HG03558 (cell line): ENCODE measurements around the gene DCLK2.
"Not testable (repeated sequence)": the region's sequence is repeated elsewhere in the genome, so short reads cannot be mapped to it uniquely, and the experiment has no call there.

Source experiments
- ATAC-seq: cut with Tn5 transposase; IDR thresholded peaks from one replicate; pipeline ENCODE4 v1.9.1; 2021; ENCODE audit warnings: moderate number of reproducible peaks; ENCODE audit not compliant: unreplicated experiment; ENCODE audit errors: extremely low read depth

Gene DCLK2

GRCh38 chr4:150145090-150145945 lies 67.1 kb downstream of the DCLK2 start:
- ATAC-seq, result no peak

DNA sequence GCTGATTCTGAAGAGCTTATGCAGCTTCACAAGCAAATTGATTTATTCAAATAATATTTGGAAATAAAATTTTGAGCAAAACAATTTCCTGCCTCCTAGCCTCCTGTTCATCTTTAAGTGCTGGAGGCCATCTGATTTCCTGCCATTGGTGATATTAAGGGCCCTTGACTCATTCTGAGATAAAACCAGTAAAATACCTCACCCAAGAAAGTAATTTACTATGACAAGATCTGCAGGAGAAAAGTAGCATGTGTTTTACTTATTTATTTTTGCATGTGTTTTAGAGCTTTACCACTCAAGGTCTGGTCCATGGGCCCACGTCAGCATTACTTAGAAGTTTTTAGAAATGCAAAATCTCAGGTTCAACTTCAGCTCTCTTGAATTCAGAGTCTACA lies 67.7 kb downstream of the DCLK2 start:
- no peak for ATAC-seq

DNA sequence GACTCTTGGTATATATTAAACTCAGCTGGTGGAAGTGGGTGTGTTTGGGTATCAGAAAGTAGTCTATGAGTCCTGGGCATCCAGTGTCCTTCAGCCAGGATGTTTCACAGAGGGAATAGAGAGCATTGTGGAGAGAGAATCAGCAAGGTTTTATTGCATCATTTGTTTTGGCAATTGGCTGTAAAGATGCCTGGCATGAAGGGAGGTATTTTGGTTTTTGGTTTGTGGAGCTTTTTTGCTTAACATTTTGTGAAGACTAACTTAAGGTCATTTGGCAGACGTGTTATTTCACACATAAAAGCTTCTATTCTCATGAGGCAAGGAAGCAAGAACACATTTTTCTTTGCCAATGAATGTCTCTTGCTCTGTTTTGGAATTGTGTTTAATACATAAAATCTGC lies 71.1 kb downstream of the DCLK2 start:
- no peak for ATAC-seq

DNA sequence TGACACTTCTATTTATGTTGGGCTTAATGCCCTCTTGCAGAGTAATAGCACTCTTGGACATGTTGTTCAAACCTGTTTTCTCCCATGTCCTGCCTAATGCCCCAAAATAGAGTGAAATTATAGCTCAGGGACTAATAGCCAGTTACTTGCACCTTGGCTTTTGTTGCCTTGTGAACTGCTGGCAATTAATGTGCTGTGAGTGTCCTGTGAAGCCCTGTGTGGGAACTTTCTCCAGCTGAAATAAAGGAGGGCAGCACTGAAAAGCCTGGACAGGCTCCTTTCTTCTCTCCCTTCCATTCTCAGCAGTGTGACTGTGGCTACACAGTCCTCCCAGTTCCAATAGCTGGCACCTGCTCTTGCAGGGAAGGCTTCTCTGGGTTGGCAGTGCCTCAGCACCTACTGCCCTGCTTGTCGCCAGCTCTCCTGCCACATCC lies 72.4 kb downstream of the DCLK2 start:
- no peak for ATAC-seq

DNA sequence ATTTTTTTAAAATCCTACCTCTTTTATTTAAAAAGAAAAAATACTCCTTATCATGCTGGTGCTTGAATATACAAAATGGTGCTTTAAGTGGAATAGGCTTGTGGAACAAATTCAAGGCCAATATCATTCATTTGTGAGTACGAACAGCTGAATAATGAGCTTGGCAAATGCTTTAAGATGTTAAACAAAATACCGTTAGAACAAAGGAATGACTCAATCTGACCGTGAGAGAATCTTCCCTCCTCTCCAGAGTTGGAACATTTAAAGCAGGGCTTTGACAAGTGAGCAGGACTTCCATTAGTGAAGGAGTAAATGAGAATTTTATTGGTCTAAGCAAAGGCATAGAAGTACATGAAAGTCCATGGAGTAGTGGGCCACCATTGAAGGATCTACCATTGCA lies 74.5 kb downstream of the DCLK2 start:
- no peak for ATAC-seq

DNA sequence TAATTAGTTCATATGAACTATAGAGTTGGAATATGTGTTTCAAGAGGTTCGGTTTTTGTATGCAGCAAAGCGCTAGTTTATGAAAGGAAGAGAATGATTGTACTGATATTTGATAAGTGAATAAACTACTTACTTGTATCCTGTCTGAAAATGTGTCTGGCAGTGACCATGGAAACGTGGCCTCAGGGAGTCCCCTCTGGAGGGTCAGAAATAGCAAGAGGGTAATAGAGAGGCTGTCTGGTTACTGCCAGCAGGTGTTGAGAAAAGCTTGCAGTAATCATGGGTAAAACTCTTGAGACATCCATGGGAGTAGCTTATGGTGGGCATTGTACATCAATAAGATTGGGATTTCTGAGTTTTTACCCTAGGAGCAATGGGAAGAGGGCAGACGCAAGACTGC lies 77.1 kb downstream of the DCLK2 start:
- ATAC-seq, result no peak

GRCh38 chr4:150156543-150156942 lies 78.3 kb downstream of the DCLK2 start:
- ATAC-seq, result no peak

DNA sequence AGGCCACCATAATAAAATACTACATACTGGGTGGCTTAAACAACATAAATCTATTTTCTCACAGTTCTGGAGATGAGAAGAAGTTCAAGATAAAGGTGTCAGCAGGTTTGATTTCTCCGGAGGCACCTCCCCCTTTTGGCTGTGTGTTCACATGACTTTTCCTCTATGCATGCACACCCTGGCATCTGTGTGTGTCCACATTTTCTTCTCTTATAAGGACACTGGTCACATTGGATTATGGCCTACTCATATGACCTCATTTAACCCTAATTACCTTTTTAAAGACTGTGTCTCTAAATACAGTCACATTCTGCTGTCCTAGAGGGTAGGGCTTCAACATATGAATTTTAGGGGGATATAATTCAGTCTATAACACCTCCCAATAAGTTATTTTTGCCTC lies 79.8 kb downstream of the DCLK2 start:
- ATAC-seq, result no peak

DNA sequence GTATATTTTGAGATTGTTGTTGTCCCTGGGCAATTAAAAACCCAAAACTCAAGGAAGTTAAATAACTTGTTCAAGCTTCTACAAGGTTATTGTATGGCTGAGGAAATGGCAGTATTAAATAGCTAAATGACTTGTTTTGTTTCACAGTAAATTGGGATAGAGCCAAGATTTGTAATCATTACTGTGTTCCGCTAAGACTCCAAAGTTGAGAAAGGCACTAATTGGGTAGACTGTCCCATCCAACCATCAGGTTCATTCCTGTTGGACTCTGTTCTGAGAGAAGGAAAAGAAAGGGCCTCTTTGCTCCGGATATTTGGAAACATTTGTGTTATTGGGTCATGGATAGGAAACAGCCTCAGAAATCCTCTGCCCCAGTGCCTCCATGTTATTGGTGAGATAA lies 82.2 kb downstream of the DCLK2 start:
- ATAC-seq, result no peak

- ATAC-seq, result no peak
Measured at GRCh38 chr4:150161109-150161508, 82.9 kb downstream of the DCLK2 start.

GRCh38 chr4:150162020-150162419 lies 83.8 kb downstream of the DCLK2 start:
- not testable (repeated sequence) for ATAC-seq

DNA sequence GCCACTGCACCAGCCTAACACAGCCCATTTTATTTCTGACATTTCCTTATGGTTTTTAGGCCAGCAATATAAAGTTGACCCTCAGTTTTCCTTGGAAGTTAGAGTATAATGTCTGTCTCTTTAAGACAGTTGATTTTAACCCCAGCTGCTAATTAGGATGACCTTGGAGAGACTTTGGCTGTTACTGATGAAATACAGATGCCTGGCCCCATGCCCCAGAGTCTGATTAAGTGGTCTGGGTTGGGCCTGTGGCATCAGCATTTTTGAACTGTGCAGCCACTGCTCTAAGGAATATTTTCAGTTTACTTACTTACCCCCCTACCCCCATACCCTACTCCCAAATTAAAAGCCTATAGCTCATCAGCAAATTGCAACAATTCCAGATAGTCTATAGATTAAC lies 85.8 kb downstream of the DCLK2 start:
- ATAC-seq, result no peak

DNA sequence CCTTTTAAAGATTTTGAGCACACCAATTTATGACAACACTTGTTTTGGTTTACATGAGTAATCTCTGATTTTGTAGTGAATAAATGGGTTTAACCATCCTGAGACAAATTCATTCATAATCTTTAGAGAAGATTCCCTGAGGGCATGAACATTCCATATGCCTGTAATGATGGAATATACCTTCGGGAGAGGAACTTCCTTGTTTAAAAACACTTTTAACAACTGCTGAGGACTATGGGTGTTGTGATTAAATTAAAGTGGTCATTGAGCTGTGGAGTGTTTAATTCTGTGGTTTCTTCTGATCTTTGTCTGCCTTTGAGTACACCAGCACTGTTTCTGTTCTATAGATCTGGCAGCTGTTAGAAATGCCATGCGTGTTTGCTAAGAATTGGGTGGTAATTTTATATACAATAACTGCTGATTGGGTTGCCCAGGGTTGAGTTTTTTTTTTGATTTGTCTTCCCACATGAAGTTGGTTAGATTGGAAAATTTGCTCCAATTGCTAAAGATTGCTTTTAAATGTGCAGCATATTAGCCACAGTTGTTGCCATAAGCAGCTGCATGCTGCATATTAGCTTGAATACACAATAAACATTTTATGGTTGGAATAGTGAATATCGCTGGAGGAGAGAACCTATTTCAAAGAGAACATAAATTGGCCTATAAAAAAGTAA lies 86.8 kb downstream of the DCLK2 start:
- ATAC-seq, result no peak

GRCh38 chr4:150167054-150167453 lies 88.8 kb downstream of the DCLK2 start:
- no peak for ATAC-seq

DNA sequence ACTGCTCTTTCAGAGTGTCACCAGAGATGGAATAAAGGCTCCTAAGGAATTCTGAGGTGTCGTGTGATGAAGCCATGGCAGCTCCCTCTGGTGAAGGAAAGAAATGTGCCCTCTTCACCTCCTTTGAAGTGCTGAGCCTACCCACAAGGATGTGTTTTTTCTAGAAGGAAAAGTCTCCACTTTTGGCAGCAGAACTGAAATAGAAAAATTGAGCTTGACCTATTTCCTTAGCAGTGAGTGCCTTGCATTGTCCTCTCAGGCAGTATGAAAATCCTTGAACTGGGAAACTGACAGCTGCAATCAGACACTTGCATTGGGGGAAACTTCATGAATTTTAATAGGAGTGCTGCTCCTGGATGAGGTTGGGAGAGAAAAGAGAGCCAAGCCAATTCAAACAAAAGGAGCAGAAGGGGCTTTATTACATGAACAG lies 95.2 kb downstream of the DCLK2 start:
- no peak for ATAC-seq

GRCh38 chr4:150173982-150174398 lies 95.7 kb downstream of the DCLK2 start:
- no peak for ATAC-seq

GRCh38 chr4:150176547-150176946 lies 98.3 kb downstream of the DCLK2 start:
- no peak for ATAC-seq

DNA sequence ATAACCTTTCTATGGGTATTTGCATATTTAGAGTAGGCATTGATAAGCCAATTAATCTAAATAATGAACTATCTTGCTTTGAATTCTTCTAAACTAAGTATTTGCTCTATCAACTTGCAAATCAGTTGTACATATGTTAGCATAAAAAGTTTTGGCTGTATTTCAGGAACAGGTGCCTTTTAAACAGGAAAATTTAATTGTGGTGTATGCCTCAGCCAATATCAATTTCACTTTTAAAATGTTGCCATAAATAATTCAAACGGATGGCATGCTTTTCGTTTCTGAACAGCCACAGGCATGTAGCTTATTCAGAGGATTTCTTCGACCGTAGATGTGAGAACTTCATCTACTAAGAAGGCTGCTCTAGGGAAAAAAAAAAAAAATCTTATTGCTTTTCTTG lies 99.9 kb downstream of the DCLK2 start:
- ATAC-seq, result no peak

DNA sequence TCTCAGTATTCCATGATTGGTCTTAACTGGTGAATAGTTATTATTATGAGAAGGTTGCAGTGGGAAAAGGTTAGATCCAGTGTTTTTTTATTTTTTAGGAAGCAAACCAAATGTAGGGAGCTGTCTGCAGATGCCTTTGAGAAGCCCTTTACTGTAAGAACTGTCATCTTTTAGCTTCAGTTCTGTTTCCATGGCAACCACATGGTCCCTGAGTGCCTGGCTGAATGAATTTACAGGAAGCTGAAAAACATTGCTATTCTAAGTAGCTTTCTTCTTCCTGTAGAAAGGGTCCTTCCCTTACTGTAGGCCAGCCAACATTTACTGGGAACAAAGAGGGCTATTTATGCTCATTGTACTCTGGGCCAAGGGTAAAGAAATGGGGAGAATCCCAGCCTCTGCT lies 103.3 kb downstream of the DCLK2 start:
- no peak for ATAC-seq

- no peak for ATAC-seq
Measured at GRCh38 chr4:150182794-150183193, 104.5 kb downstream of the DCLK2 start.

GRCh38 chr4:150185033-150185432 lies 106.8 kb downstream of the DCLK2 start:
- not testable (repeated sequence) for ATAC-seq

- ATAC-seq, result no peak
Measured at GRCh38 chr4:150192986-150193385, 114.7 kb downstream of the DCLK2 start.
